Measurements from ENCODE around the gene RBM20. TPM values are rescaled to one million over a fixed set of nuclear protein-coding genes. Genes with fewer than 3 reads are reported as not detected.

Gene RBM20
- total and polyA plus RNA-seq, 10 of the 15 experiments (the other 5 are each of a cell fraction or from before 2014, with no cell fraction given), result 0.04 to 0.26 (median 0.15) TPM

GRCh38 chr10:110680273-110681020, 36.3 kb downstream of the RBM20 start:
- intact Hi-C loops (cut with micrococcal nuclease; ENCODE audit: unreplicated experiment) (loop anchor here (1.0 kb wide), 1 partner anchor 70 kb away; no protein-coding TSS in a partner anchor), in situ Hi-C loops (cut with MboI) (no loop called here)
- FAIRE-seq (no peak), ATAC-seq (no peak), DNase-seq (ENCODE audit: low read depth, low spot score) (no peak)
- Histone ChIP-seq H3K9me3 (replicated peaks; ENCODE audit: control insufficient read depth, insufficient read depth, low read length) (no peaks in the 10 kb centered on the region), H4K20me1 (ENCODE audit: control insufficient read depth, insufficient read depth) (no peaks in the 10 kb centered on the region), H3K9ac (ENCODE audit: control insufficient read depth, insufficient read depth, low read length) (no peak overlapping the region), H3K4me2 (ENCODE audit: control insufficient read depth, insufficient read depth) (no peak overlapping the region), H3K79me2 (ENCODE audit: control insufficient read depth, insufficient read depth, low read length) (no peaks in the 10 kb centered on the region), H3K4me3 (no peak overlapping the region), H3K27me3 (replicated peaks in 1 of 2; ENCODE audit: control insufficient read depth in 2 of 2, insufficient read depth in 2 of 2, low read length in 1 of 2) (no peaks in the 10 kb centered on the region), H2AFZ (ENCODE audit: control insufficient read depth, low read depth, low read length) (no peak overlapping the region), H3K27ac (ENCODE audit: control insufficient read depth, insufficient read depth) (no peak overlapping the region), H3K36me3 (ENCODE audit: control insufficient read depth in 2 of 2, insufficient read depth in 2 of 2, low read length in 1 of 2) (no peaks in the 10 kb centered on the region), H3K4me1 (ENCODE audit: control insufficient read depth, insufficient read depth, low read length) (no peaks in the 10 kb centered on the region)
- TF ChIP-seq YY1 (IDR thresholded peaks at IDR 0.05; ENCODE audit: low read depth, low read length), result no peak
- TF ChIP-seq ATF7 (IDR thresholded peaks at IDR 0.05; ENCODE audit: low read depth), result no peak
- TF ChIP-seq REST (IDR thresholded peaks at IDR 0.05; ENCODE audit: low read depth, low read length), result no peak
- TF ChIP-seq HSF1 (IDR thresholded peaks at IDR 0.05; ENCODE audit: low read depth, low read length), result no peak
- no peak for TF ChIP-seq RAD21 (IDR thresholded peaks at IDR 0.05; ENCODE audit: insufficient read depth, low read depth, low read length)
- no peak for TF ChIP-seq CHD2 (IDR thresholded peaks at IDR 0.05; ENCODE audit: borderline replicate concordance, low read depth, low read length)
- TF ChIP-seq NR2F1 (conservative IDR thresholded peaks at IDR 0.05), result no peak
- no peak for TF ChIP-seq MXI1 (IDR thresholded peaks at IDR 0.05; ENCODE audit: low read depth, low read length)
- no peak for TF ChIP-seq IRF4 (IDR thresholded peaks at IDR 0.05; ENCODE audit: low read depth, low read length)
- no peak for TF ChIP-seq IKZF2 (IDR thresholded peaks at IDR 0.05)
- ChIA-PET POLR2A (interaction anchor here (0.5 to 1.0 kb wide), 2 partner anchors 69 to 1405 kb away, joined by 3 to 4 read pairs; no protein-coding TSS in a partner anchor), CTCF (interaction anchor here (0.6 to 9.4 kb wide), 18 partner anchors 8 to 374 kb away, joined by 3 to 124 read pairs (median 4); no protein-coding TSS in a partner anchor), RAD21 (ENCODE audit: unreplicated experiment) (interaction anchor here (0.8 to 1.8 kb wide), 5 partner anchors 8 to 72 kb away, joined by 3 to 11 read pairs (median 5); no protein-coding TSS in a partner anchor), SMC1A (ENCODE audit: uncharacterized antibody, unreplicated experiment) (interaction anchor here (1.0 to 5.6 kb wide), 8 partner anchors 8 to 371 kb away, joined by 3 to 46 read pairs (median 4); no protein-coding TSS in a partner anchor)
- BruUV-seq (replicated peaks), result no TSS peak
- 54% methylated on average over 18 of the region's 18 CpGs for WGBS (ENCODE audit: insufficient coverage, insufficient replicate concordance, low lambda C conversion rate, missing lambda C conversion rate)

All from GM12878 (cell line).